Vagina (tissue), 2 donors: Measurements from ENCODE around the gene CECR2. TPM values are rescaled to one million over a fixed set of nuclear protein-coding genes. Genes with fewer than 3 reads are reported as not detected.

Experiments used
- DNase-seq, 2 donors: peaks; one replicate each; pipeline ENCODE4 v3.0.0-alpha.2; 2017; ENCODE audit errors: extremely low spot score in 2 of 2
- H3K27ac ChIP-seq: fragments of 200-600 bp; sonication (generic); one replicate; pipeline ENCODE4 v1.5.1; 2019
- H3K27me3 ChIP-seq: fragments of 200-600 bp; sonication (generic); one replicate; pipeline ENCODE4 v1.5.1; 2019
- H3K36me3 ChIP-seq, 2 donors: fragments of 200-600 bp; sonication (generic); one replicate each; pipeline ENCODE4 v1.5.1; 2017 to 2019
- H3K4me1 ChIP-seq: fragments of 200-600 bp; sonication (generic); one replicate; pipeline ENCODE4 v1.5.1; 2019
- H3K4me3 ChIP-seq, 2 donors: fragments of 200-600 bp; sonication (generic); 1 replicate in 1 of 2; 2 replicates in 1 of 2; pipeline ENCODE4 v1.5.1; 2016 to 2019
- H3K9me3 ChIP-seq: fragments of 200-600 bp; sonication (generic); one replicate; pipeline ENCODE4 v1.5.1; 2019
- CTCF ChIP-seq, 3 experiments: fragments of 450-650 bp in 2 of 3; fragments of 200-600 bp in 1 of 3; sonication (generic) in 1 of 3; IDR thresholded peaks; one replicate each; pipeline ENCODE4 v1.5.1; 2017 to 2019; ENCODE audit warnings: antibody characterized with exemption in 3 of 3, mild to moderate bottlenecking in 2 of 3, moderate library complexity in 2 of 3
- POLR2A ChIP-seq, 2 donors: fragments of 450-650 bp; IDR thresholded peaks; one replicate each; pipeline ENCODE4 v1.6.1; 2017; ENCODE audit warnings: antibody characterized with exemption in 2 of 2, mild to moderate bottlenecking in 2 of 2, moderate library complexity in 2 of 2
- POLR2AphosphoS5 ChIP-seq, 2 donors: sonication (generic); formaldehyde crosslinking; IDR thresholded peaks; one replicate each; pipeline ENCODE4 v1.9.0; 2017; ENCODE audit warnings: antibody characterized with exemption in 2 of 2, mild to moderate bottlenecking in 2 of 2, low read depth in 1 of 2; ENCODE audit not compliant: insufficient read depth in 1 of 2
- intact Hi-C: fragments of 100-400 bp; cut with DNase I; formaldehyde crosslinking; loops from one replicate; pipeline ENCODE4 v1.15.1; 2023
- total RNA-seq: library from RNA; depleted of rRNA; stranded (reverse); fragments of >200 nt; gene quantifications from one replicate; pipeline ENCODE4 v1.2.3, GENCODE V29; 2016

Gene CECR2
- total RNA-seq, 1 donor from 2014 or later = 0.98 TPM

GRCh38 chr22:17430412-17430811 lies 61.2 kb downstream of the CECR2 start:
- Histone ChIP-seq H3K27me3 (no peaks in the 10 kb centered on the region), H3K9me3 (no peaks in the 10 kb centered on the region), H3K4me3 (no peak overlapping the region), H3K36me3 (no peaks in the 10 kb centered on the region), H3K4me1 (peaks cover 5% of the 10 kb centered on the region), H3K27ac (peak overlapping the region; percentile 57)
- TF ChIP-seq POLR2AphosphoS5 (IDR thresholded peaks at IDR 0.05; ENCODE audit: insufficient read depth in 1 of 2, low read depth in 1 of 2) = peak in 1 of 2 donors; percentile 57
- TF ChIP-seq CTCF (IDR thresholded peaks at IDR 0.05) = no peak
- intact Hi-C loops = no loop called here
- no peak for DNase-seq

GRCh38 chr22:17431179-17431578 lies 61.9 kb downstream of the CECR2 start:
- H3K36me3 ChIP-seq = no peaks in the 10 kb centered on the region
- peaks cover 5% of the 10 kb centered on the region for H3K4me1 ChIP-seq
- DNase-seq = no peak
- TF ChIP-seq POLR2AphosphoS5 (IDR thresholded peaks at IDR 0.05; ENCODE audit: insufficient read depth in 1 of 2, low read depth in 1 of 2) = no peak
- TF ChIP-seq POLR2A (IDR thresholded peaks at IDR 0.05) = no peak
- intact Hi-C loops = no loop called here
- H3K4me3 ChIP-seq = no peak overlapping the region
- H3K27ac ChIP-seq = peak overlapping the region; percentile 57
- no peaks in the 10 kb centered on the region for H3K9me3 ChIP-seq
- H3K27me3 ChIP-seq = no peaks in the 10 kb centered on the region

GRCh38 chr22:17434856-17435255 lies 65.6 kb downstream of the CECR2 start:
- Histone ChIP-seq H3K27me3 (no peaks in the 10 kb centered on the region), H3K4me1 (peaks cover 5% of the 10 kb centered on the region), H3K36me3 (no peaks in the 10 kb centered on the region), H3K27ac (no peak overlapping the region), H3K4me3 (no peak overlapping the region), H3K9me3 (no peaks in the 10 kb centered on the region)
- DNase-seq = no peak
- intact Hi-C loops = no loop called here
- TF ChIP-seq POLR2AphosphoS5 (IDR thresholded peaks at IDR 0.05; ENCODE audit: insufficient read depth in 1 of 2, low read depth in 1 of 2) = no peak
- no peak for TF ChIP-seq POLR2A (IDR thresholded peaks at IDR 0.05)
- TF ChIP-seq CTCF (IDR thresholded peaks at IDR 0.05) = no peak

- no peak overlapping the region for H3K27ac ChIP-seq
- intact Hi-C loops = no loop called here
- H3K9me3 ChIP-seq = no peaks in the 10 kb centered on the region
- no peak overlapping the region for H3K4me3 ChIP-seq
- H3K4me1 ChIP-seq = peaks cover under 1% of the 10 kb centered on the region
- no peaks in the 10 kb centered on the region for H3K27me3 ChIP-seq
- no peak for DNase-seq
- H3K36me3 ChIP-seq = no peaks in the 10 kb centered on the region
- TF ChIP-seq POLR2AphosphoS5 (IDR thresholded peaks at IDR 0.05; ENCODE audit: insufficient read depth in 1 of 2, low read depth in 1 of 2) (no peak), CTCF (IDR thresholded peaks at IDR 0.05) (no peak), POLR2A (IDR thresholded peaks at IDR 0.05) (no peak)
Measured at GRCh38 chr22:17435375-17435774, 66.1 kb downstream of the CECR2 start.

- no peaks in the 10 kb centered on the region for H3K4me1 ChIP-seq
- TF ChIP-seq POLR2AphosphoS5 (IDR thresholded peaks at IDR 0.05; ENCODE audit: insufficient read depth in 1 of 2, low read depth in 1 of 2) (no peak), CTCF (IDR thresholded peaks at IDR 0.05) (no peak), POLR2A (IDR thresholded peaks at IDR 0.05) (no peak)
- H3K27me3 ChIP-seq = no peaks in the 10 kb centered on the region
- no peak for DNase-seq
- H3K9me3 ChIP-seq = no peaks in the 10 kb centered on the region
- H3K36me3 ChIP-seq = no peaks in the 10 kb centered on the region
- no peak overlapping the region for H3K4me3 ChIP-seq
- intact Hi-C loops = no loop called here
- H3K27ac ChIP-seq = no peak overlapping the region
Measured at GRCh38 chr22:17436382-17436980, 67.2 kb downstream of the CECR2 start.
